ENCODE measurements around the gene CDH12. TPM values are rescaled to one million over a fixed set of nuclear protein-coding genes. Genes with fewer than 3 reads are reported as not detected.

Gene CDH12
- polyA plus RNA-seq, 1 experiment = not detected

DNA sequence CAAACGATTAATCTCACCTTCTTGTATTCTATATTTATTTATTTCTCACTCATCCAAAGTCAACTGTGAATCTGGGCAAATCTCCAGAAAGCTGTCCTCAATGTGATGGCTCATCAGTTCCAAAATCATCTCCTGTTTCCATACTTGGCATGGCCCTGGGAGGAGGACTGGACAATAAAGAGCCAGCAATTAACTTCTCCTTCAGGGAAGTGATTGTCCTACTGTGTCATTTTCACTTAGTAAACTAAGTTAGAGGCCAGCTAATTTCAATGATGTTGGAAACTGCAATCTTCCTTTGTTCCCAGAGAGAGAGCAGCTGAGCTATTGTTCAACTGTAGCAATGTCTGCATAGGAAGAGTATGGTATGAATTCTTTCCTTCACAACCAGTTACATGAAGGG, 17.5 kb downstream of the CDH12 start:
- no peaks in the 10 kb centered on the region for H3K27me3 ChIP-seq (ENCODE audit: control insufficient read depth, insufficient read depth, low read length)
- ChIA-PET CTCF (interaction anchor here (0.6 kb wide), 1 partner anchor 1326 kb away, joined by 3 read pairs; no protein-coding TSS in a partner anchor), POLR2A (no interaction called here)
- no peak for DNase-seq (ENCODE audit: low read depth, low spot score)
- no peak overlapping the region for H3K27ac ChIP-seq (ENCODE audit: low read depth, low read length)
- no peaks in the 10 kb centered on the region for H3K9me3 ChIP-seq (ENCODE audit: control insufficient read depth, insufficient read depth, low read length)
- TF ChIP-seq CTCF (IDR thresholded peaks at IDR 0.05; ENCODE audit: low read depth, low read length) = no peak
- H3K4me3 ChIP-seq (ENCODE audit: low read depth, low read length) = no peak overlapping the region

- no peak for DNase-seq (ENCODE audit: low read depth, low spot score)
- Histone ChIP-seq H3K27me3 (ENCODE audit: control insufficient read depth, insufficient read depth, low read length) (no peaks in the 10 kb centered on the region), H3K9me3 (ENCODE audit: control insufficient read depth, insufficient read depth, low read length) (no peaks in the 10 kb centered on the region; the same call in 1 of the 2 replicates), H3K27ac (ENCODE audit: low read depth, low read length) (no peak overlapping the region), H3K4me3 (ENCODE audit: low read depth, low read length) (no peak overlapping the region)
- TF ChIP-seq CTCF (IDR thresholded peaks at IDR 0.05; ENCODE audit: low read depth, low read length) = no peak
- ChIA-PET CTCF (no interaction called here), POLR2A (no interaction called here)
These were observed 59.7 kb downstream of the CDH12 start for GRCh38 chr5:22793463-22793862.

DNA sequence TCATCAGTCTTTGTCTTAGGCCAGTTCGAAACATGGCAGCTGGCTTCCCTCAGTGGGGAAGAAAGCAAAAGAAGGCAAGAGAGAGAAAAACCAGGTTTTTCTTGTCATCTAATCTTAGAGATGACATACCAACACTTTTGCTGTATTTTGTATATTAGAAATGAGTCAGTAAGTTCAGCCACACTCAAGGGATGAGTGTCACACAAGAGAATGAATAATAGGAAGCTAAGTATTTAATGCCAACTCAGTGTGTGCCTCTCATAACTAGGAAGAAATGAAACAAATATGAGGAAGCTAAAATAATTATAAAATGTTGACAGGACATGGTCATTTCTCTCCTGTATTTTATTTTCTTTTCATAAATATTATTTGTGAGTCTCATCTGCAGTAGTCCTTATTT, 65.3 kb downstream of the CDH12 start:
- no peak for DNase-seq (ENCODE audit: low read depth, low spot score)
- ChIA-PET CTCF (interaction anchor here (0.5 kb wide), 1 partner anchor 1146 kb away, joined by 3 read pairs; no protein-coding TSS in a partner anchor), POLR2A (no interaction called here)
- H3K4me3 ChIP-seq (ENCODE audit: low read depth, low read length) = no peak overlapping the region
- no peak for TF ChIP-seq CTCF (IDR thresholded peaks at IDR 0.05; ENCODE audit: low read depth, low read length)
- H3K27me3 ChIP-seq (ENCODE audit: control insufficient read depth, insufficient read depth, low read length) = no peaks in the 10 kb centered on the region
- H3K9me3 ChIP-seq (ENCODE audit: control insufficient read depth, insufficient read depth, low read length) = no peaks in the 10 kb centered on the region; the same call in 1 of the 2 replicates
- H3K27ac ChIP-seq (ENCODE audit: low read depth, low read length) = no peak overlapping the region

- CTCF ChIA-PET = interaction anchor here (0.5 kb wide), 1 partner anchor 1145 kb away, joined by 3 read pairs; no protein-coding TSS in a partner anchor
- Histone ChIP-seq H3K4me3 (ENCODE audit: low read depth, low read length) (no peak overlapping the region), H3K9me3 (ENCODE audit: control insufficient read depth, insufficient read depth, low read length) (no peaks in the 10 kb centered on the region; the same call in 1 of the 2 replicates), H3K27ac (ENCODE audit: low read depth, low read length) (no peak overlapping the region), H3K27me3 (ENCODE audit: control insufficient read depth, insufficient read depth, low read length) (no peaks in the 10 kb centered on the region)
- no peak for DNase-seq (ENCODE audit: low read depth, low spot score)
- POLR2A ChIA-PET = no interaction called here
- no peak for TF ChIP-seq CTCF (IDR thresholded peaks at IDR 0.05; ENCODE audit: low read depth, low read length)
These were observed 65.7 kb downstream of the CDH12 start for GRCh38 chr5:22787398-22787797.

- Histone ChIP-seq H3K27me3 (ENCODE audit: control insufficient read depth, insufficient read depth, low read length) (no peaks in the 10 kb centered on the region), H3K9me3 (ENCODE audit: control insufficient read depth, insufficient read depth, low read length) (no peaks in the 10 kb centered on the region), H3K4me3 (ENCODE audit: low read depth, low read length) (no peak overlapping the region), H3K27ac (ENCODE audit: low read depth, low read length) (no peak overlapping the region)
- ChIA-PET CTCF (interaction anchor here (0.6 kb wide), 1 partner anchor 1812 kb away, joined by 5 read pairs; no protein-coding TSS in a partner anchor), POLR2A (no interaction called here)
- TF ChIP-seq CTCF (IDR thresholded peaks at IDR 0.05; ENCODE audit: low read depth, low read length) = no peak
- DNase-seq (ENCODE audit: low read depth, low spot score) = no peak
These were observed 72.4 kb downstream of the CDH12 start for GRCh38 chr5:22780756-22781155.

All from AG04450 (cell line).